HG03095 (cell line): Measurements from ENCODE around the gene FANK1.

Experiments used
- ATAC-seq: cut with Tn5 transposase; IDR thresholded peaks from one replicate; pipeline ENCODE4 v1.9.1; 2021; ENCODE audit warnings: moderate library complexity; ENCODE audit not compliant: unreplicated experiment

Gene FANK1

GRCh38 chr10:125984346-125984745 lies 88.0 kb downstream of the FANK1 start:
- no peak for ATAC-seq

DNA sequence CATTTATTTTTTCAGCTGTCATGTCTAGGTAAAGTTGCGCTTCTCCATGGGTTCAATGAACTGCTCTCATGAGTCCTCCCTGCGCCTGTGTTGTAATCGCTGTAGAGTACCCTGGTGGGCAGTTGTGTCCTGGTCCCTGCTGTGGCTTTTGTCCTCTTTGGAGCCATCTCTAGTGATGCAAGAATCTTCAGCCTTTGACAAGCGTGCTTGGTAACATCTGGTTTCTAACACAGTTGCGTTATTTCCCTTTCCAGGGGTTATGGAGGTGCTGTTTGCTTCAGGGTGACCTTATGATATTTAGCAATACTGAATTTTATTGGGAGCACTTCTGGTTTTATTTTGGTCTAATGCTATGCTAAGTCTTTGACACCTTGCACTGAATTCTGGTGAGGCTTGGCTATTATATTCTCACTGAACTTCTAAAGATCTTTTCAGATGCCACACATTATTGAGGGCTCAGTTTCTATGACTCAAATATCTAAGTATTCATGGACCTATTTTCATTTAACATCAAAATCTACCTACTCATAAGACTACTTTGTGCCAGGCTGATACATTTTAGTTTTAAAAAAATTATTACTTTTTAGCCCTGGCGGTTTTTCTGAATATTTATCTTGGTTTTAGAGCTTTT lies 88.6 kb downstream of the FANK1 start:
- ATAC-seq = no peak

DNA sequence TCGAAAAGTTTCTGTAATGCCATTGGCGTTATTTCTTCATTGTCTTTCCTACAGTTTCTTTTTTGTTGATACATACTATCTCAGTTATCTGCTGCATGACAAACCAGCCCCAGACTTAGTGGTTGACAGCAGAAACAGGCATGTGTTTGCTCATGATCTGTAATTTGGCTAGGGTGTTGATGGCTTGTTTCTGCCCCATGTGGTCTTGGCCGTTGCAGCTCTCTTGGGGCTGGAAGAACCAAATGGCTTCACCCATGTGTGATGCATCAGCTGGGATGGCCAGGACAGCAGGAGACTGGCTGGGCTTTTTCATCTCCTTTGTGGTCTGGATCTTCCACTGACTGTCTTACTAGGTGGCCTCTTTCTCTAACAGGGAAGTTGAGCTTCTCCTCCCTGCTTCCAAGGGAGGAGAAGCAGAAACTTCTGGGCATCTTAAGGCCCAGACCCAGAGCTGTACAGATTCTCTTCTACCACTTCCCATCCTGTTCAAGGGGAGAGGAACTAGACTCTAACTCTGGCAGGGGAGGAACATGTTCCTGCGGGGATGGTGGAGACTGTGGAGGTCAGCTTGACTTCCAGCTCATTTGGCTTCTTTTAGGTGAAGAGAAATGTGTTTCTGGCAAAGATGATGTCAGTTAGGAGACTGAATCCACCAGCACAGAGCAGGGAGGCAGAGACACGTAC lies 89.3 kb downstream of the FANK1 start:
- ATAC-seq = no peak

GRCh38 chr10:125989791-125990190 lies 93.4 kb downstream of the FANK1 start:
- ATAC-seq = no peak

- no peak for ATAC-seq
Measured at GRCh38 chr10:125990974-125991373, 94.6 kb downstream of the FANK1 start.

- ATAC-seq = no peak
Measured at GRCh38 chr10:125991392-125991791, 95.0 kb downstream of the FANK1 start.

DNA sequence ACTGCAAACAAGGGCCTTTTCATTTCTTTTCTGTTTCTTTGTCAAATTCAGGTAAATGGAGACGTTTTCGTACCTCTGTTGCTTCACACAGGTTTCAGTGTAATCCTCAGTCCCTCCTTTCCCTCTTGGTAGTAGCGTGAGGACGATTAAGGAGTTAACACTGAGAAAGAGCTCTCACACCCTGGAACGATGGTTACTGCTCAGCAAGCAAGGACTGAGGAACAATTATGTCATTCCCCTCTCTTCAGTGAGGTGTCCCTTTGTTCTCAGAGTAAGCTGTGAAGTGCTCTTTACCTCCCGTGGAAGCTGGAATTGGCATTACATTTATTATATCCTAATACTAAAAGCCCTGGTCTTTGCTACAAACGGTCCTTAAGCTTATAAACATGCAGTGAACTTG lies 95.9 kb downstream of the FANK1 start:
- ATAC-seq = no peak

GRCh38 chr10:125994601-125995000 lies 98.2 kb downstream of the FANK1 start:
- ATAC-seq = no peak

- no peak for ATAC-seq
Measured at GRCh38 chr10:125995726-125996304, 99.5 kb downstream of the FANK1 start.

- ATAC-seq = no peak
Measured at GRCh38 chr10:125997586-125997985, 101.2 kb downstream of the FANK1 start.

GRCh38 chr10:125999694-126000093 lies 103.3 kb downstream of the FANK1 start:
- ATAC-seq = no peak

DNA sequence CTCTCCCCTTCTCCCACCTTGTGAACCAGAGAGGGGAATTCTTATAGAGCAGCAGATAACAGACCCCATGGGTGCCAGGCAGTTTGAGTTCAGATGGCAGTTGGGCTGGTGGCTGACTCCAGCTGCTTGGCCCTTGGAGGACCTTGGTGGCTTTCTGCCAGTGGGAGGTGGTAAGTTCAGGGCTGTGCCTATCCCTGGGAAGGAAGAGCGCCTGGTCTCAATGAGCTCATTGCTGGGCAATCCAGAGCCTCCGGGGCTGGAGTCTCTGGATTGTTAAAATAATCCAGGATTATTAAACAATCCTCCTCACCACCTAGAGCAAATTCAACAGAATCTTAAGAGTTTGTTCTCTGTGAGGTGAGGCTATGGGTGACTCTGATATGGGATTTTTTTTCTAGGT lies 105.2 kb downstream of the FANK1 start:
- no peak for ATAC-seq

GRCh38 chr10:126004752-126005151 lies 108.4 kb downstream of the FANK1 start:
- no peak for ATAC-seq

- no peak for ATAC-seq
Measured at GRCh38 chr10:126006264-126006663, 109.9 kb downstream of the FANK1 start.

DNA sequence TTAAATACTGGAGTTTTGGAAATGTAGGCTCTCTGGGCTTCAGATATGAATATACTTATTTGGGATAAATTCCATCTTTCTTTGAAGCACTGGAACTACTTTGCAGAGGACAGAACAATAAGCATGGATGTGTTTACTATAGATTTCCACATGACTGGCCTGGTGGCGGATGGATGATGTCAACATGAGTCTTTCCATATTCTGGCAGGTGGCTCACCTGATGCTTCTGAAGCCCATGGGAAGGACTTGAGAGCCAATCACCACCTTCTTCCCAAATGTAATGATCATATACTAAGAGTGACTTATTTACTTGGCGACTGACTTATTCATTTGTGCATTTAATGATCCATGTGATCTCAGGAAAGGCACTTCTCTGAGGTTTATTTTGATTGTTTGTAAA lies 110.5 kb downstream of the FANK1 start:
- ATAC-seq = no peak

DNA sequence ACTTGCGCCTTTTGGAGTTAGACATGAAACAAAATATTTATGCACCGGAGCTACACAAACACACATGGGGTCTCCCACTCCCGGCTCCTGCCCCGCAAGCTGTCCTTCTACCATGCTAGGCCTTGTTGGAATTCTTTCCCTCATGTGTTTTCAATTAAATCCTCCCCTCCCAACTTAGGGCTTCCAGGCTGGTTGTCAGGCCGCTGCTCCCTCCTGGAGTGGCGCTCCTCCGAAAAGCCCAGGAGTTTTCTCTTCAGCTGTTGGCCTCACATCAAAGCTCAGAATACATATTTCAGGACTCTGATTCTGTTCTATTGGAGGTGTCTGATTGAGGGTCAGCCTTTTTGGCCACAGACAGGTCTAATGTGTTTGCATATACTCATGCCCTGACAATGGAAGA lies 113.3 kb downstream of the FANK1 start:
- no peak for ATAC-seq

DNA sequence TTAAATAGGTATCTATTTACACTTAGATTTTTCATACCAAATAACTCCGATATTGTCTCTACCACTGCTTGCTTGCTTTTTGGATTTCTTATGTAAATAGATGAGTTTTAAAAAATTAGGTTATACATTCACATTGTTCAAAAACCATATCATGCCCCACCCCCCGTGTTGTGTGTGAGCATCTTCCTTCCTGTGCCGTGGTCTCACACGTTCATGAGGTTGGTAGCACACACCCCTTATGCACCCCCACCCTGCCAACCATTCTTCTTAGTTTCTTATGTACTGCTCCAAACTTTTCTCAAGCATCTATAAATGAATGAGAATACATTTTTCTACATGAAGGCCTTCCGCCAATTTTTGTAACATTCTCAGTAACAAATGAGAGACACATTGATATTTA lies 115.6 kb downstream of the FANK1 start:
- ATAC-seq = no peak

GRCh38 chr10:126012485-126012884 lies 116.1 kb downstream of the FANK1 start:
- no peak for ATAC-seq

GRCh38 chr10:126013489-126014281 lies 117.3 kb downstream of the FANK1 start:
- ATAC-seq = peak; percentile 78

DNA sequence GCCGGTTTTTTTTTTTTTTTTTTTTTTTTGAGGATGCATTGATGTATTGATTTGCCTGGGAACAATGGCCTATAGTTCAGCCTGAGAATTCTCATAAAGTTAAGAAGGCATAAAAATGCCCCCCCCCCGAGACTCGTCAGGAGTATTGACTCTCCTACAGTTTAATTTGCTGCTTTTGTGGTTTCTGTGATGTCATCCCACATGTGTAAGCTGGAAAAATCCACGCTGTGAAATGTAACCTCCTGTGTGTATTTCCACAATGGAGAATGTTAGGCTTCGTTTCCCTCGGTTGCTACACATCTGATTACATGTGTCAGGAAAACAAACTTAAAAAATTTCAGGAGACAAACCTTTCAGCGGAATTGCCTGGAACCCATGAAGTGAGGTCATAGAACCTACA lies 117.9 kb downstream of the FANK1 start:
- no peak for ATAC-seq

DNA sequence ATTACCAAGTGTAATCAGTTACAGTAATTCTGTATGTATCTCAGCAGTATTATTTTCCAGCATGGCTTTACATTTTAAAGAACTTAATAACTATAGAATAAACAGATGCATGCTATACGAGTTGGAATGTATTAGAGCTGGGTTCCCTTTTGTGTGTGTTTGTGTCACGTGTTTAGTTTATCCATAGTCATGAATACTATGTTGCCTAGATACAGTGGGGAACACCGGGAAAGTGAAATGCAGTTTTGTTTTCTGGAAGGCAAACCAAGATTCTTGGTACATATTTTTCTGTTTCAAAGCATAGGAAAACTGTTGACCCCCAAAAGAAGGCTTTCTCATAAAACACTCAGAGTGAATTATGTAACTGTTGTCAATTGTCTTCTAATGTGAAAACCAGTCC lies 119.0 kb downstream of the FANK1 start:
- ATAC-seq = no peak
